ENCODE data around the gene NUP214.
"Not testable (repeated sequence)": the region's sequence is repeated elsewhere in the genome, so short reads cannot be mapped to it uniquely, and the experiment has no call there.

DNA sequence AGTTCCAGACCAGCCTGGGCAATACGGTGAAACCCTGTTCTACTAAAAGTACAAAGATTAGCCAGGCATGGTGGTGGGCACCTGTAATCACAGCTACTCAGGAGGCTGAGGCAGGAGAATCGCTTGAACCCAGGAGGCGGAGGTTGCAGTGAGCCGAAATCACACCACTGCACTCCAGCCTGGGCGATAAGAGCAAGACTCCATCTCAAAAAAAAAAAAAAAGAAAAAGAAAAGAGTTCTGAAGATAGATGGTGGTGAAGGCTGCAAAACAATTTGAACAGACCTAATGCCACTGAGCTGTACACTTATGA lies 137.6 kb downstream of the NUP214 start:
- TF ChIP-seq SP1 (IDR thresholded peaks at IDR 0.05); L3MBTL2 (conservative IDR thresholded peaks at IDR 0.05); FOXA1 (IDR thresholded peaks at IDR 0.05): not testable (repeated sequence)
- TF ChIP-seq, protein P1, sequence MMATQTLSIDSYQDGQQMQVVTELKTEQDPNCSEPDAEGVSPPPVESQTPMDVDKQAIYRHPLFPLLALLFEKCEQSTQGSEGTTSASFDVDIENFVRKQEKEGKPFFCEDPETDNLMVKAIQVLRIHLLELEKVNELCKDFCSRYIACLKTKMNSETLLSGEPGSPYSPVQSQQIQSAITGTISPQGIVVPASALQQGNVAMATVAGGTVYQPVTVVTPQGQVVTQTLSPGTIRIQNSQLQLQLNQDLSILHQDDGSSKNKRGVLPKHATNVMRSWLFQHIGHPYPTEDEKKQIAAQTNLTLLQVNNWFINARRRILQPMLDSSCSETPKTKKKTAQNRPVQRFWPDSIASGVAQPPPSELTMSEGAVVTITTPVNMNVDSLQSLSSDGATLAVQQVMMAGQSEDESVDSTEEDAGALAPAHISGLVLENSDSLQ (IDR thresholded peaks at IDR 0.05): not testable (repeated sequence)
